Measurements from ENCODE around the gene FUT7.
A peak's percentile ranks its signal among the peaks of the same experiment; 100 is the strongest.

The FUT7 gene

GRCh38 chr9:137009217-137009616, 22.7 kb downstream of the FUT7 start:
- TF ChIP-seq EP300 (IDR thresholded peaks at IDR 0.05; ENCODE audit: borderline replicate concordance) (no peak), TEAD4 (IDR thresholded peaks at IDR 0.05) (no peak), CEBPB (IDR thresholded peaks at IDR 0.05) (no peak), TAF1 (IDR thresholded peaks at IDR 0.05; ENCODE audit: low read depth) (no peak)

GRCh38 chr9:137008312-137008711, 23.6 kb downstream of the FUT7 start:
- no peak for TF ChIP-seq ZBTB7A (IDR thresholded peaks at IDR 0.05; ENCODE audit: low read depth)
- no peak for TF ChIP-seq NFIC (IDR thresholded peaks at IDR 0.05)
- TF ChIP-seq CREB1 (IDR thresholded peaks at IDR 0.05; ENCODE audit: low read depth), result no peak
- no peak for TF ChIP-seq EGR1 (IDR thresholded peaks at IDR 0.05)
- no peak for TF ChIP-seq USF1 (IDR thresholded peaks at IDR 0.05)

- no peak for TF ChIP-seq EGR1 (IDR thresholded peaks at IDR 0.05)
- TF ChIP-seq CREB1 (IDR thresholded peaks at IDR 0.05; ENCODE audit: low read depth), result no peak
- TF ChIP-seq FOXM1 (IDR thresholded peaks at IDR 0.05; ENCODE audit: borderline replicate concordance, low read depth), result no peak
- TF ChIP-seq REST (IDR thresholded peaks at IDR 0.05; ENCODE audit: low read depth), result no peak
- TF ChIP-seq EP300 (IDR thresholded peaks at IDR 0.05; ENCODE audit: borderline replicate concordance), result no peak
- TF ChIP-seq ZBTB7A (IDR thresholded peaks at IDR 0.05; ENCODE audit: low read depth), result no peak
- TF ChIP-seq USF1 (IDR thresholded peaks at IDR 0.05), result no peak
- TF ChIP-seq TCF12 (IDR thresholded peaks at IDR 0.05; ENCODE audit: low read depth), result no peak
- no peak for TF ChIP-seq YY1 (IDR thresholded peaks at IDR 0.05; ENCODE audit: low read depth)
- TF ChIP-seq TAF1 (IDR thresholded peaks at IDR 0.05; ENCODE audit: low read depth), result no peak
- no peak for TF ChIP-seq CEBPB (IDR thresholded peaks at IDR 0.05)
Measured at GRCh38 chr9:137007816-137008270, 24.0 kb downstream of the FUT7 start.

- TF ChIP-seq REST (IDR thresholded peaks at IDR 0.05; ENCODE audit: low read depth) (no peak), TAF1 (IDR thresholded peaks at IDR 0.05; ENCODE audit: low read depth) (no peak), CREB1 (IDR thresholded peaks at IDR 0.05; ENCODE audit: low read depth) (no peak), USF1 (IDR thresholded peaks at IDR 0.05) (no peak), ZBTB7A (IDR thresholded peaks at IDR 0.05; ENCODE audit: low read depth) (0 out of 2 replicates have a peak, but pooled peaks have one; percentile 6), CEBPB (IDR thresholded peaks at IDR 0.05) (no peak), MAX (IDR thresholded peaks at IDR 0.05) (no peak), RAD21 (IDR thresholded peaks at IDR 0.05; ENCODE audit: low read depth) (no peak)
Measured at GRCh38 chr9:137007108-137007815, 24.6 kb downstream of the FUT7 start.

GRCh38 chr9:137006116-137007003, 25.5 kb downstream of the FUT7 start:
- TF ChIP-seq ZBTB7A (IDR thresholded peaks at IDR 0.05; ENCODE audit: low read depth), result no peak
- TF ChIP-seq TCF12 (IDR thresholded peaks at IDR 0.05; ENCODE audit: low read depth), result no peak
- no peak for TF ChIP-seq EGR1 (IDR thresholded peaks at IDR 0.05)
- TF ChIP-seq CREB1 (IDR thresholded peaks at IDR 0.05; ENCODE audit: low read depth), result no peak
- TF ChIP-seq NFIC (IDR thresholded peaks at IDR 0.05), result no peak
- TF ChIP-seq EP300 (IDR thresholded peaks at IDR 0.05; ENCODE audit: borderline replicate concordance), result no peak
- TF ChIP-seq CEBPB (IDR thresholded peaks at IDR 0.05), result no peak
- TF ChIP-seq TAF1 (IDR thresholded peaks at IDR 0.05; ENCODE audit: low read depth), result no peak
